ENCODE results near the gene ARL17B.
"Not testable (repeated sequence)": the region's sequence is repeated elsewhere in the genome, so short reads cannot be mapped to it uniquely, and the experiment has no call there.

ARL17B gene

DNA sequence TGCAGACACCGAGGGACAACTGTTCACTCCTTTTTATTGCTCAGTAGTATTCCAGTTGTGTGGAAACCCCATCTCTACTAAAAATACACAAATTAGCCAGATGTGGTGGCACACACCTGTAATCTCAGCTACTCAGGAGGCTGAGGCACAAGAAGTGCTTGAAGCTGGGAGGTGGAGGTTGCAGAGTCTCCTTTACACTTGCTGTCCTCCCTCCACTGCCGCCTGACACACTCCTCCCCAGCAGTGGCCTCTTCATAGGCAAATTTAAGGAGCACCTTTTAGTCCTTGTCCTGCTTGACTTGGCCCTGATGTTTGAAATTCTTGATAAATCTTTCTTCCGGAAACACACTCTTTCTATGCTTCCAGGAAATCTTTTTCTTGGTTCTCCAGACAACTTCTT, 112.4 kb downstream of the ARL17B start:
- not testable (repeated sequence) for H3K4me2 ChIP-seq (ENCODE audit: low read length); H3K9me3 ChIP-seq (ENCODE audit: insufficient read depth, low read depth, low read length); H4K91ac ChIP-seq (ENCODE audit: low read depth, low read length); H3K79me1 ChIP-seq (ENCODE audit: low read length); H2AK5ac ChIP-seq (ENCODE audit: low read length); H3K14ac ChIP-seq (ENCODE audit: low read length); H3K9ac ChIP-seq (ENCODE audit: low read length); H3K23ac ChIP-seq (ENCODE audit: low read length); H3K36me3 ChIP-seq (ENCODE audit: control insufficient read depth in 1 of 2, insufficient read depth in 2 of 2, low read length in 2 of 2); H4K12ac ChIP-seq (ENCODE audit: low read depth, low read length); H3K4ac ChIP-seq (ENCODE audit: low read depth, low read length); H2BK5ac ChIP-seq (ENCODE audit: low read depth, low read length, poor library complexity); H3K27ac ChIP-seq (ENCODE audit: low read depth, low read length); DNase-seq; H2BK120ac ChIP-seq (ENCODE audit: insufficient read depth, low read length, poor library complexity); H3K18ac ChIP-seq (ENCODE audit: low read length); H4K8ac ChIP-seq (ENCODE audit: low read depth, low read length); H2BK12ac ChIP-seq (ENCODE audit: low read length); H3K27me3 ChIP-seq (ENCODE audit: insufficient read depth, low read length); H3K79me2 ChIP-seq (ENCODE audit: control insufficient read depth, insufficient read depth, low read length, poor library complexity); H2AFZ ChIP-seq (ENCODE audit: insufficient read depth, low read length, poor library complexity); H3K4me1 ChIP-seq (ENCODE audit: control insufficient read depth in 1 of 2, insufficient read depth in 2 of 2, low read length in 2 of 2); H3K4me3 ChIP-seq (ENCODE audit: low read depth, low read length)
- no CpG with 5 or more reads among the region's 3 CpGs for WGBS (ENCODE audit: extremely low coverage, insufficient coverage, insufficient read length)

- H3K27ac ChIP-seq (ENCODE audit: low read depth, low read length); H2AK5ac ChIP-seq (ENCODE audit: low read length); H2BK120ac ChIP-seq (ENCODE audit: insufficient read depth, low read length, poor library complexity); H2BK12ac ChIP-seq (ENCODE audit: low read length); H3K36me3 ChIP-seq (ENCODE audit: control insufficient read depth in 1 of 2, insufficient read depth in 2 of 2, low read length in 2 of 2); H3K4ac ChIP-seq (ENCODE audit: low read depth, low read length); H4K8ac ChIP-seq (ENCODE audit: low read depth, low read length); H3K18ac ChIP-seq (ENCODE audit: low read length); DNase-seq; H3K27me3 ChIP-seq (ENCODE audit: insufficient read depth, low read length); H3K9ac ChIP-seq (ENCODE audit: low read length); H3K9me3 ChIP-seq (ENCODE audit: insufficient read depth, low read depth, low read length); H3K79me2 ChIP-seq (ENCODE audit: control insufficient read depth, insufficient read depth, low read length, poor library complexity); H4K12ac ChIP-seq (ENCODE audit: low read depth, low read length); H3K4me2 ChIP-seq (ENCODE audit: low read length); H3K23ac ChIP-seq (ENCODE audit: low read length); H2AFZ ChIP-seq (ENCODE audit: insufficient read depth, low read length, poor library complexity); H3K4me3 ChIP-seq (ENCODE audit: low read depth, low read length); H2BK5ac ChIP-seq (ENCODE audit: low read depth, low read length, poor library complexity); H3K4me1 ChIP-seq (ENCODE audit: control insufficient read depth in 1 of 2, insufficient read depth in 2 of 2, low read length in 2 of 2); H3K14ac ChIP-seq (ENCODE audit: low read length); H4K91ac ChIP-seq (ENCODE audit: low read depth, low read length); H3K79me1 ChIP-seq (ENCODE audit: low read length): not testable (repeated sequence)
- WGBS (ENCODE audit: extremely low coverage, insufficient coverage, insufficient read length), result no CpG with 5 or more reads among the region's 14 CpGs
Observed at GRCh38 chr17:46244949-46245768, 116.4 kb downstream of the ARL17B start.

DNA sequence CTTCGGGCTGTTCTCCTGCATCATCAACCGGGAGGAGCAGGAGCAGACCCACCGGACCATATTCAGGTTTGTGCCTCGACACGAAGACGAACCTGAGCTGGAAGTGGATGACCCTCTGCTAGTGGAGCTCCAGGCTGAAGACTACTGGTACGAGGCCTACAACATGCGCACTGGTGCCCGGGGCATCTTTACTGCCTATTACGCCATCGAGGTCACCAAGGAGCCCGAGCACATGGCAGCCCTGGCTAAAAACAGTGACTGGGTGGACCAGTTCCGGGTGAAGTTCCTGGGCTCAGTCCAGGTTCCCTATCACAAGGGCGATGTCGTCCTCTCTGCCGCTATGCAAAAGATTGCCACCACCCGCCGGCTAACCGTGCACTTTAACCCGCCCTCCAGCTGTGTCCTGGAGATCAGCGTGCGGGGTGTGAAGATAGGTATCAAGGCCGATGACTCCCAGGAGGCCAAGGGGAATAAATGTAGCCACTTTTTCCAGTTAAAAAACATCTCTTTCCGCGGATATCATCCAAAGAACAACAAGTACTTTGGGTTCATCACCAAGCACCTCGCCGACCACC, 117.1 kb downstream of the ARL17B start:
- not testable (repeated sequence) for H4K8ac ChIP-seq (ENCODE audit: low read depth, low read length); H3K9ac ChIP-seq (ENCODE audit: low read length); H3K27me3 ChIP-seq (ENCODE audit: insufficient read depth, low read length); H2AK5ac ChIP-seq (ENCODE audit: low read length); H3K9me3 ChIP-seq (ENCODE audit: insufficient read depth, low read depth, low read length); H3K4me3 ChIP-seq (ENCODE audit: low read depth, low read length); H2BK12ac ChIP-seq (ENCODE audit: low read length); H3K4me1 ChIP-seq (ENCODE audit: control insufficient read depth in 1 of 2, insufficient read depth in 2 of 2, low read length in 2 of 2); H4K12ac ChIP-seq (ENCODE audit: low read depth, low read length); H4K91ac ChIP-seq (ENCODE audit: low read depth, low read length); H3K23ac ChIP-seq (ENCODE audit: low read length); H2BK5ac ChIP-seq (ENCODE audit: low read depth, low read length, poor library complexity); H3K4ac ChIP-seq (ENCODE audit: low read depth, low read length); H3K4me2 ChIP-seq (ENCODE audit: low read length); H3K27ac ChIP-seq (ENCODE audit: low read depth, low read length); H3K18ac ChIP-seq (ENCODE audit: low read length); H3K36me3 ChIP-seq (ENCODE audit: control insufficient read depth in 1 of 2, insufficient read depth in 2 of 2, low read length in 2 of 2); H3K79me2 ChIP-seq (ENCODE audit: control insufficient read depth, insufficient read depth, low read length, poor library complexity); H2BK120ac ChIP-seq (ENCODE audit: insufficient read depth, low read length, poor library complexity); DNase-seq; H3K14ac ChIP-seq (ENCODE audit: low read length); H3K79me1 ChIP-seq (ENCODE audit: low read length); H2AFZ ChIP-seq (ENCODE audit: insufficient read depth, low read length, poor library complexity)
- WGBS (ENCODE audit: extremely low coverage, insufficient coverage, insufficient read length), result no CpG with 5 or more reads among the region's 27 CpGs

DNA sequence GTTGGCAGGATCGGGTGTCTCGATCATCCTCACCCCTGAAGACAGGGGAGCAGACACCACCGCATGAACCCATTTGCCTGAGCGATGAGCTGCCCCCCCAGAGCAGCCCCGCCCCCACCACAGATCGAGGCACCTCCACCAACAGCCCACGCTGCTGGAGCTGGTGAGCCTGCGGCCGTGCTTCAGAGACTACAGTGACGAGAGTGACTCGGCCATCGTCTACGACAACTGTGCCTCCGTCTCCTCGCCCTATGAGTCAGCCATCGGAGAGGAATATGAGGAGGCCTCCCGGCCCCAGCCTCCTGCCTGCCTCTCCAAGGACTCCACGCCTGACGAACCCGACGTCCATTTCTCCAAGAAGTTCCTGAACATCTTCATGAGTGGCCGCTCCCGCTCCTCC, 117.6 kb downstream of the ARL17B start:
- H3K27me3 ChIP-seq (ENCODE audit: insufficient read depth, low read length); H2AK5ac ChIP-seq (ENCODE audit: low read length); H3K9ac ChIP-seq (ENCODE audit: low read length); H3K14ac ChIP-seq (ENCODE audit: low read length); H3K79me2 ChIP-seq (ENCODE audit: control insufficient read depth, insufficient read depth, low read length, poor library complexity); H3K18ac ChIP-seq (ENCODE audit: low read length); H3K4me2 ChIP-seq (ENCODE audit: low read length); H3K36me3 ChIP-seq (ENCODE audit: control insufficient read depth in 1 of 2, insufficient read depth in 2 of 2, low read length in 2 of 2); H3K27ac ChIP-seq (ENCODE audit: low read depth, low read length); H3K9me3 ChIP-seq (ENCODE audit: insufficient read depth, low read depth, low read length); H2BK120ac ChIP-seq (ENCODE audit: insufficient read depth, low read length, poor library complexity); H3K4me1 ChIP-seq (ENCODE audit: control insufficient read depth in 1 of 2, insufficient read depth in 2 of 2, low read length in 2 of 2); DNase-seq; H2BK12ac ChIP-seq (ENCODE audit: low read length); H2BK5ac ChIP-seq (ENCODE audit: low read depth, low read length, poor library complexity); H3K4me3 ChIP-seq (ENCODE audit: low read depth, low read length); H3K79me1 ChIP-seq (ENCODE audit: low read length); H4K91ac ChIP-seq (ENCODE audit: low read depth, low read length); H4K8ac ChIP-seq (ENCODE audit: low read depth, low read length); H3K4ac ChIP-seq (ENCODE audit: low read depth, low read length); H2AFZ ChIP-seq (ENCODE audit: insufficient read depth, low read length, poor library complexity); H4K12ac ChIP-seq (ENCODE audit: low read depth, low read length); H3K23ac ChIP-seq (ENCODE audit: low read length): not testable (repeated sequence)
- no CpG with 5 or more reads among the region's 23 CpGs for WGBS (ENCODE audit: extremely low coverage, insufficient coverage, insufficient read length)
